Adipocyte (in vitro differentiated cells): ENCODE results near the gene KCNIP4.

Source experiments
- DNase-seq: peaks from one replicate; pipeline ENCODE4 v3.0.0-alpha.2; 2015; ENCODE audit warnings: low read depth
- H3K27me3 ChIP-seq: replicated peaks from 2 replicates; pipeline ENCODE4 v1.7.0; 2013; ENCODE audit warnings: mild to moderate bottlenecking, low read length, moderate library complexity; ENCODE audit not compliant: control insufficient read depth, insufficient read depth
- H3K36me3 ChIP-seq: 2 replicates; pipeline ENCODE4 v1.7.0; 2013; ENCODE audit warnings: low read length, mild to moderate bottlenecking, moderate library complexity; ENCODE audit not compliant: control insufficient read depth, insufficient read depth, severe bottlenecking
- H3K4me1 ChIP-seq: 2 replicates; pipeline ENCODE4 v1.7.0; 2013; ENCODE audit warnings: mild to moderate bottlenecking, low read length, moderate library complexity; ENCODE audit not compliant: control insufficient read depth, insufficient read depth
- H3K4me3 ChIP-seq: 2 replicates; pipeline ENCODE4 v1.7.0; 2013; ENCODE audit warnings: mild to moderate bottlenecking, low read length, moderate library complexity
- H3K9ac ChIP-seq: 2 replicates; pipeline ENCODE4 v1.7.0; 2013; ENCODE audit warnings: mild to moderate bottlenecking, low read length, moderate library complexity
- H3K9me3 ChIP-seq: 2 replicates; pipeline ENCODE4 v1.7.0; 2013; ENCODE audit warnings: mild to moderate bottlenecking, low read length, moderate library complexity; ENCODE audit not compliant: control insufficient read depth

KCNIP4 gene

DNA sequence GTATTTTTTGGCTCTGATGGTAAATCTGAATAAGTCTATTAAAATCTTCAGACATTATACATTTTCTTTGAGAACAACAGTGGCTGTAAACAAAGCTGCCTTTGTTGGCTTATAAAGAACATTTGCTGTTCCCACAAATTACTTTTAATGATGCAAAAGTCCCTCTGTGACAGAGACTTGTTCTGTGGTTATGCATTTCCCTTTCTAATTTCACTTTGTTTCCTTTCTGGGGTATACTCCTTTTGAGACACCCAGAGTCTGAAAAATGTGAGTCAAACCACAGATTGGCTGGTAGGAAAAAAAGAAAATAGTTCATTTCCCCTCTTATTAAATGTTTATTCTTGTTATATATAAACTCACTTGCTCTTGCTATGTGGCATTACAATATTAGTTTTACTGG, 845.9 kb downstream of the KCNIP4 start:
- Histone ChIP-seq H3K9me3 (no peaks in the 10 kb centered on the region), H3K4me1 (no peaks in the 10 kb centered on the region), H3K9ac (no peak overlapping the region), H3K36me3 (no peaks in the 10 kb centered on the region), H3K4me3 (no peak overlapping the region), H3K27me3 (no peaks in the 10 kb centered on the region)
- DNase-seq, result no peak

DNA sequence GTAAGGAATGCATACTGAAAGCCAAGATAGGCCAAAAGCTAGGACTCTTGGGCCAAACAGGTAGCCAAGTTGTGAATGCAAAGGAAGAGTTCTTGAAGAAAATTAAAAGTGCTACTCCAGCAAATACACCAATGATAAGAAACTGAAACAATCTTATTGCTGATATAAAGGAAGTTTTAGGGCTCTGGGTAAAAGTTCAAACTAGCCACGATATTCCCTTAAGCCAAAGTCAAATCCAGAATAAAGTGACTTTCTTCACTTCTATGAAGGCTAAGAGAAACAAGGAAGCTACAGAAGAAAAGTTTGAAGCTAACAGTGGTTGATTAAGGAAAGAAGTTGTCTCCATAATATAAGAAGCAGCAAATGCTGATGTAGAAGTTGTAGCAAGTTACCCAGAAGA, 850.7 kb downstream of the KCNIP4 start:
- H3K4me1 ChIP-seq, result no peaks in the 10 kb centered on the region
- H3K9me3 ChIP-seq, result peaks cover 5% of the 10 kb centered on the region
- H3K4me3 ChIP-seq, result no peak overlapping the region
- H3K27me3 ChIP-seq, result no peaks in the 10 kb centered on the region
- H3K9ac ChIP-seq, result no peak overlapping the region
- H3K36me3 ChIP-seq, result no peaks in the 10 kb centered on the region
- DNase-seq, result no peak

DNA sequence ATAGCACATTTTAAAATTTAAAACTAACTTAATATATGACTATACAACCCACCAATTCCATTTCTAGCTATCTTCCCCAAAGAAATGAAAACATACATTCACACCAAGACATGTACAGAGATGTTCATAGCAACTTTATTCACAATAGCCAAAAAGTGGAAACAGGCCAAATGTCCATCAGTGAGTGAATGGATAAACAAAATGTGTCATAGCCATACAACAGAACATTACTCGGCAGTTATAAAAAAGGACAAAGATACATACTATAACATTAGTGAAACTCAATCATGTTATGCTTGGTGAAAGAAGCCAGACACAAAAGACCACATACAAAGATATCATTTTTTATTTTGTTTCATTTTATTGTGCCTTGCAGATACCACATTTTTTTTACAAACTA, 851.5 kb downstream of the KCNIP4 start:
- H3K4me3 ChIP-seq, result no peak overlapping the region
- no peaks in the 10 kb centered on the region for H3K36me3 ChIP-seq
- no peaks in the 10 kb centered on the region for H3K4me1 ChIP-seq
- no peak for DNase-seq
- H3K9ac ChIP-seq, result no peak overlapping the region
- H3K27me3 ChIP-seq, result no peaks in the 10 kb centered on the region
- peaks cover 9% of the 10 kb centered on the region for H3K9me3 ChIP-seq

DNA sequence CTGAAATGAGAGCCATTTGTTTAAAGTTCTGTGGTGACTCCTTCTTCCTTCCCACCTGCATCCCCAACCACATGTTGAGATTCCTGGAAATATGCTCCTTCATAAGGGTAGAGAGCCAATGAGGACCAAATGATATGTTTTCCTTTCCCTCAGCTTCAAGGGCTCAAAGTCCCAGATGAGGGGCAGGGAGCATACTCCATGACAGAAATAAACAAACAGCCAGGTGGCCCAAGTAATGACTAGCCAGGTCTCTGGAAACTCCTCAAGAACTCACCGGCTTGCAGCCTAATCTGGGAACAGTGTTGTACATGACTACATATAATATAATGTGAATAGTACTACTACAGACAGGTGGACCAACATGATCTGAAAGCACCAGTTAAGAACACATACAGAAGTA, 856.0 kb downstream of the KCNIP4 start:
- H3K36me3 ChIP-seq, result no peaks in the 10 kb centered on the region
- no peak for DNase-seq
- H3K4me3 ChIP-seq, result no peak overlapping the region
- peaks cover 9% of the 10 kb centered on the region for H3K9me3 ChIP-seq
- H3K27me3 ChIP-seq, result no peaks in the 10 kb centered on the region
- no peak overlapping the region for H3K9ac ChIP-seq
- H3K4me1 ChIP-seq, result no peaks in the 10 kb centered on the region

DNA sequence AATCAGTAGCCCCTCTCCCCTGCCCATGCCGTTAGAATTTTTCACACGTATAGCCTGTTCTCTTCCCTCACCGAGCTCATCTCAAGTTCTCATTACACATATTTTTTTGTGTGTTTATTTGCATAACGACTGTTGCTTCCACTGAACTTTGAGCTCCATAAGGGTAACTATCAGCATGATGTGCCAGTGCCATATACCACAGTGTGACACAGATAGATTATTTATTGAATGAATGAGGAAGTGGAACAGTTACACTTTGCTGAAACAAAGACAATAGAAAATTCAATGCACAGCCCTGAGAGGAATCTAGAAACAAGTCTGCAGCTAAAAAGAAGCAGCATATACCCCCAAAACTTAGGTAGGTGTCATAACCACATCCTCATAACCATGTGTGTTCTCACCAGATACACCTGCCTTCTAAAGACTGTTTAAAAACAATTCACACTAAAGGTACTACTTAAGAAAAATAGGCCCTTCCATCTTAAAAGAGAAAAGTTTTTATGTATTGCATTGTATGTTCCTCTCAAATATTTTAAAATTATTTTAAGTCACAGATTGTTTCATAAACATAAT, 858.4 kb downstream of the KCNIP4 start:
- H3K36me3 ChIP-seq, result no peaks in the 10 kb centered on the region
- no peaks in the 10 kb centered on the region for H3K27me3 ChIP-seq
- H3K4me3 ChIP-seq, result no peak overlapping the region
- H3K4me1 ChIP-seq, result no peaks in the 10 kb centered on the region
- no peak overlapping the region for H3K9ac ChIP-seq
- no peak for DNase-seq
- H3K9me3 ChIP-seq, result peaks cover 9% of the 10 kb centered on the region

DNA sequence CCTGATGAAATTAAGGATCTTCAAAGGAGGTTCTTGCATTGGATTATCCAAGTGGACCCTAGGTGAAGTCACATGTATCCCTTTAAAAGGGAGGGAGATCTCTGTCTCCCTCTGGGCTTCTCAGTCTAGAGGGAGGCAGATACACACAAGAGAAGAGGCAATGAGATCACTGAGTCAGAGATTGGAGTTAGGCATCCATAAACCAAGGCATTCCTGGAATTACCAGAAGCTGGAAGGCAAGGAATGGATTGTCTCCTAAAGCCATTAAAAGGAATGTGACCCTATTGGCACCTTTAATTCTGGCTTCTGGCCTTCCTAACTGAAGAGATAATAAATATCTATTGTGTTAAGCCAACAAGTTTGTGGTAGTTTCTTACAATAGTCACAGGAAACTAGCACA, 865.2 kb downstream of the KCNIP4 start:
- Histone ChIP-seq H3K27me3 (no peaks in the 10 kb centered on the region), H3K9ac (no peak overlapping the region), H3K4me3 (no peak overlapping the region), H3K4me1 (no peaks in the 10 kb centered on the region), H3K9me3 (no peaks in the 10 kb centered on the region), H3K36me3 (no peaks in the 10 kb centered on the region)
- no peak for DNase-seq

DNA sequence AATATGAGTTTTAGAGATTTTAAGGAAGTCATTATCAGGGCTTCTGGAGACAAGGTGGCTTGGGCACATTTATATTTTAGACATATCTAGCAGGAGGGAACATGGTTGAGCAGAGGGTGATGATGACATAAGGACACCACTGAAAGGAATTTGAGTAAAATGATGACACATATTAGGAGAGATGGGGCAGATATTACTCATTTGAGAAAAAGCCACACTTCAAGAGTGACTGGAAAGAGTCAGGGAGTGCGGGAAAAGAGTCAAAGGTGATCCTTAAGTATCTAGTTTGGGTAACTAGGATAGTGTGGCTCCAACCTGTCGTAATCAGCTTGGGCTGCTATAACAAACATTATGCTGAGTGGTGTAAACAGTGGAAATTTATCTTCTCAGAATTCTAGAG, 870.6 kb downstream of the KCNIP4 start:
- Histone ChIP-seq H3K36me3 (no peaks in the 10 kb centered on the region), H3K9ac (no peak overlapping the region), H3K4me1 (no peaks in the 10 kb centered on the region), H3K4me3 (no peak overlapping the region), H3K27me3 (no peaks in the 10 kb centered on the region), H3K9me3 (no peaks in the 10 kb centered on the region)
- no peak for DNase-seq

DNA sequence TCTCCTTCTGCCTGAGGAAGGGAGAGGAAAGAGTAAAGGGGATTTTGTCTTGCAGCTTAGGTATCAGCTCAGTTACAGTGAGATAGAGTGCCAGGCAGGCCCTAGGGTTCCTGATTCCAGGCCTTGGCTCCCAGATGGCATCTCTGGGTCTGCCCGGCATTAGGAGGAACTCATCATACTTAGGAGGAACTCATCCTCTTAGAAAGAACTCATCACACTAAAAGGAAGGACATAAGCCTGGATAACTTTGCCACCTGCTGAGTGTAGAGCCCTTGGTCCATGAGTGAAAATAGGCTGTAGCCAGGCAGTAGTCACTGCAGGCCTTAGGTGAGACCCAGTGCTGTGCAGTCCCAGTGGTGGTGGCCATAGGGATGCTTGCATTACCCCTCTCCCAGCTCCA, 881.2 kb downstream of the KCNIP4 start:
- H3K9ac ChIP-seq, result no peak overlapping the region
- H3K4me3 ChIP-seq, result no peak overlapping the region
- peaks cover 10% of the 10 kb centered on the region for H3K9me3 ChIP-seq
- no peaks in the 10 kb centered on the region for H3K27me3 ChIP-seq
- H3K4me1 ChIP-seq, result no peaks in the 10 kb centered on the region
- no peak for DNase-seq
- H3K36me3 ChIP-seq, result no peaks in the 10 kb centered on the region

DNA sequence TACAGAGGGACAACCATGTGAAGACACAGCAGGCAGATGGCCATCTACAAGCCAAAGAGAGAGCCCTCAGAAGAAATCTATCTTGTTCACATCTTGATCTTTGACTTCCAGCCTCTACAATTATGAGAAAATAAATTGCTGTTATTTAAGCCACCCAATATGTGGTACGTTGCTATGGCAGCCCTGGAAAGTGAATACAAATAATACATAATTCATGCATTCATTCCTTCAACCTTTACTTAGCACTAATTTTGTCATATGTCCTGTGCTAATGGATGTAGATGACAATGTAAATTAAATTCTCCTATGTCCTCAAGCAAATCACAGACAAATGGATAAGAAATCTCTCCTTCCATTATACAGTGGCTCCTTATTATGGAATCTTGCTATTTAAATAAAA, 886.7 kb downstream of the KCNIP4 start:
- no peaks in the 10 kb centered on the region for H3K36me3 ChIP-seq
- H3K9me3 ChIP-seq, result peaks cover 8% of the 10 kb centered on the region
- no peak overlapping the region for H3K9ac ChIP-seq
- H3K4me3 ChIP-seq, result no peak overlapping the region
- no peaks in the 10 kb centered on the region for H3K27me3 ChIP-seq
- DNase-seq, result no peak
- H3K4me1 ChIP-seq, result no peaks in the 10 kb centered on the region

DNA sequence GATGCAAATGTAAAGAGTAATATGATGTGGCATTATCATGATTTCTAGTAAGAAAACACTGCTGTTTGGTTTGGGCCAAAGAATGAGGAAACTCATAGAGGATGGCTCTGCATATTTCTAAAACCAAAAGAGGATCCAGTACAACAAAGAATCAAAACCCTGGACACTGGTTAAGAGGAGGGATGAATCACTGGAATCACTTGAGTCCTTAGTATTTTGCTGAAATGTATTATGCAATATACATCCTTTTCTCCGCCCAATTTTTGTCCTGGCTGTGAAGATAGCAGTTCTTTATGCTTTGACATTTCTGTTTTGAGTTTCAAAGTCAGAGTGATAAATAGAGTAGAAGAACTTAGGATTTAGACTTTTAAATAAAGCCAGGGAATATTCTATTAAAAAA, 902.4 kb downstream of the KCNIP4 start:
- no peaks in the 10 kb centered on the region for H3K36me3 ChIP-seq
- no peaks in the 10 kb centered on the region for H3K4me1 ChIP-seq
- no peak overlapping the region for H3K4me3 ChIP-seq
- no peaks in the 10 kb centered on the region for H3K27me3 ChIP-seq
- no peak overlapping the region for H3K9ac ChIP-seq
- no peak for DNase-seq
- no peaks in the 10 kb centered on the region for H3K9me3 ChIP-seq

DNA sequence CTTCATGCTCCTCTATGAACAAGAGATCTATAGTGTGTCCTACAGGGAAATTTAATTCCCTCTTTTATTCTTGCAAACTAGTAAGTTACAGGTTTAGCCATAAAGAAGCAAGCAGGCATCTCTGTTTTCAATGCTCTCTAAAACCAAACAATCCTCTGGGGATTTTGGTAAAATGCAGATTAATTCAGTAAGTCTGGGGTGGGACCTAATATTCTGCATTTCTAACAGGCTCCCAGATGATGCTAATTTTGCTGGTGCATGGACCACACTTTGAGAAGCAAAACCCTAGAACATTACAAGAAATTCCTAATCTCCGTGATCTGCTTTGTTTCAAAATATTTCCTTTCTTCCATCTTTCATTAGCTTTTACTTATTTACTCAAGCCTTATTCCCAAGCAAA, 903.5 kb downstream of the KCNIP4 start:
- no peaks in the 10 kb centered on the region for H3K4me1 ChIP-seq

DNA sequence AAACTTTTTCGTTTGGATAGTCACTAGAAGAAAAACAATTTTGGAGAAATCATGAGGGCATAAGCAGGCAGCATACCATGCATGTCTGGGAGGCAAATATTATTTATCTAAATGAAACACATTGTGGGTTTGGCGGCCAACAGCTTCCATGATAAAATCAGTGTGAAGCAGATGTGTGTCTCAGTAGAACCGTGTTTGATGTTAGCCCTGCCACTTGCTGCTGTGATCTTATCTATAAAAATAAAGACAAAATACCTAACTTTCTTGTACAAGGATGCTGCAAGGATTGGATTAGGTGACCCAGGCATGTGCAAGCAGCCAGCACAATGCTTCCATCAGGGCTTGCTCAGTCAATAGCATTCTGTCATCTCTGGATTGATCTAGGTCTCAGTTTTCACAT, 906.9 kb downstream of the KCNIP4 start:
- DNase-seq, result no peak

More for the DNA sequence above, 903.5 kb downstream of the KCNIP4 start:
- no peaks in the 10 kb centered on the region for H3K36me3 ChIP-seq
- no peak for DNase-seq
- H3K4me3 ChIP-seq, result no peak overlapping the region
- no peak overlapping the region for H3K9ac ChIP-seq
- H3K9me3 ChIP-seq, result no peaks in the 10 kb centered on the region
- no peaks in the 10 kb centered on the region for H3K27me3 ChIP-seq

More for the DNA sequence above, 906.9 kb downstream of the KCNIP4 start:
- H3K27me3 ChIP-seq, result no peaks in the 10 kb centered on the region
- H3K9ac ChIP-seq, result no peak overlapping the region
- H3K4me3 ChIP-seq, result no peak overlapping the region
- H3K9me3 ChIP-seq, result no peaks in the 10 kb centered on the region
- H3K4me1 ChIP-seq, result no peaks in the 10 kb centered on the region
- H3K36me3 ChIP-seq, result no peaks in the 10 kb centered on the region
